GM19372 (cell line): ENCODE data around the gene LHX6.

Experiments used
- ATAC-seq: cut with Tn5 transposase; IDR thresholded peaks from one replicate; pipeline ENCODE4 v1.9.1; 2021; ENCODE audit warnings: mild to moderate bottlenecking, low read depth, moderate library complexity; ENCODE audit not compliant: unreplicated experiment

The LHX6 gene

GRCh38 chr9:122158202-122158601 lies 70.6 kb downstream of the LHX6 start:
- peak; percentile 45 for ATAC-seq

DNA sequence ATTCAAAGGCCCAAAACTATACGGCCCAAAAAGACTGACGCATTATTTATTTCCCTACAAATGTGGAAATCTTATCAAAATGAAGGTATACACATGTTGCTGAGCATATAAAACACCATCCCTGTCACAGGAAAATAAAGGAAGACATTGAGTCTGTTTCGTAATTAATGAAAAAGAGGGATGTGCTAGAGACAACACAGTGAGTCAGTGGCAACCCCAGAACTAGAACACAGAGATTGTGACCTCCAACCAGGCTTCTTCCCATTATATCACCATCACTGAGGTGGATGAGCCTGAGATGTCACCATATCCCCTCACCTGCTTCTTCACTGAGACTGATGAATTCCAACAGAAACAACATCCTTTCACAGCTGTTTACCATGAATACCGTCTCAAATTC lies 73.0 kb downstream of the LHX6 start:
- ATAC-seq: no peak
